Measurements from ENCODE around the gene GPR132. TPM values are rescaled to one million over a fixed set of nuclear protein-coding genes. Genes with fewer than 3 reads are reported as not detected.

The GPR132 gene
- total RNA-seq, 1 experiment from 2014 or later: not detected

GRCh38 chr14:105050551-105050897 lies 14.7 kb downstream of the GPR132 start:
- no peaks in the 10 kb centered on the region for H3K36me3 ChIP-seq (ENCODE audit: insufficient read depth, low read length)
- H4K20me1 ChIP-seq (ENCODE audit: insufficient read depth, low read depth, low read length): no peaks in the 10 kb centered on the region
- no peaks in the 10 kb centered on the region for H3K79me2 ChIP-seq (ENCODE audit: low read length)
- H3K4me3 ChIP-seq (ENCODE audit: low read length): no peak overlapping the region
- H3K9ac ChIP-seq (ENCODE audit: low read length): no peak overlapping the region
- DNase-seq: no peak
- H3K9me3 ChIP-seq (ENCODE audit: low read length): no peaks in the 10 kb centered on the region
- no peak overlapping the region for H3K27ac ChIP-seq (ENCODE audit: low read length)
- H3K27me3 ChIP-seq (ENCODE audit: low read length): no peaks in the 10 kb centered on the region
- no peaks in the 10 kb centered on the region for H3K9me2 ChIP-seq (replicated peaks; ENCODE audit: insufficient read depth, low read length)
- H3K4me1 ChIP-seq (ENCODE audit: low read length): peaks cover 3% of the 10 kb centered on the region
- no peak overlapping the region for H3K4me2 ChIP-seq (ENCODE audit: low read depth, low read length, poor library complexity, severe bottlenecking)
- no peak overlapping the region for H2AFZ ChIP-seq (ENCODE audit: low read length)

GRCh38 chr14:105049753-105050550 lies 15.3 kb downstream of the GPR132 start:
- no peak overlapping the region for H3K4me2 ChIP-seq (ENCODE audit: low read depth, low read length, poor library complexity, severe bottlenecking)
- no peak overlapping the region for H3K9ac ChIP-seq (ENCODE audit: low read length)
- DNase-seq: no peak
- no peaks in the 10 kb centered on the region for H3K36me3 ChIP-seq (ENCODE audit: insufficient read depth, low read length)
- H3K27me3 ChIP-seq (ENCODE audit: low read length): 0 out of 2 replicates have a peak, but pooled peaks cover under 1% of the 10 kb centered on the region
- H4K20me1 ChIP-seq (ENCODE audit: insufficient read depth, low read depth, low read length): no peaks in the 10 kb centered on the region
- H3K79me2 ChIP-seq (ENCODE audit: low read length): no peaks in the 10 kb centered on the region
- H3K9me2 ChIP-seq (replicated peaks; ENCODE audit: insufficient read depth, low read length): no peaks in the 10 kb centered on the region
- no peak overlapping the region for H3K27ac ChIP-seq (ENCODE audit: low read length)
- peaks cover 3% of the 10 kb centered on the region for H3K4me1 ChIP-seq (ENCODE audit: low read length)
- no peaks in the 10 kb centered on the region for H3K9me3 ChIP-seq (ENCODE audit: low read length)
- H2AFZ ChIP-seq (ENCODE audit: low read length): no peak overlapping the region
- H3K4me3 ChIP-seq (ENCODE audit: low read length): no peak overlapping the region

- Histone ChIP-seq H3K9me2 (replicated peaks; ENCODE audit: insufficient read depth, low read length) (no peaks in the 10 kb centered on the region), H2AFZ (ENCODE audit: low read length) (no peak overlapping the region), H3K9ac (ENCODE audit: low read length) (no peak overlapping the region), H3K4me1 (ENCODE audit: low read length) (peaks cover 3% of the 10 kb centered on the region), H3K4me3 (ENCODE audit: low read length) (no peak overlapping the region), H3K9me3 (ENCODE audit: low read length) (no peaks in the 10 kb centered on the region), H3K79me2 (ENCODE audit: low read length) (no peaks in the 10 kb centered on the region), H3K4me2 (ENCODE audit: low read depth, low read length, poor library complexity, severe bottlenecking) (no peak overlapping the region), H3K36me3 (ENCODE audit: insufficient read depth, low read length) (no peaks in the 10 kb centered on the region), H3K27me3 (ENCODE audit: low read length) (0 out of 2 replicates have a peak, but pooled peaks cover 3% of the 10 kb centered on the region), H4K20me1 (ENCODE audit: insufficient read depth, low read depth, low read length) (no peaks in the 10 kb centered on the region), H3K27ac (ENCODE audit: low read length) (no peak overlapping the region)
- peak; percentile 30 for DNase-seq
Observed at GRCh38 chr14:105047283-105048016, 17.8 kb downstream of the GPR132 start.

GRCh38 chr14:105046891-105047282 lies 18.3 kb downstream of the GPR132 start:
- no peaks in the 10 kb centered on the region for H4K20me1 ChIP-seq (ENCODE audit: insufficient read depth, low read depth, low read length)

GRCh38 chr14:105045710-105046326 lies 19.4 kb downstream of the GPR132 start:
- Histone ChIP-seq H3K27ac (ENCODE audit: low read length) (no peak overlapping the region), H3K9ac (ENCODE audit: low read length) (no peak overlapping the region), H3K9me2 (replicated peaks; ENCODE audit: insufficient read depth, low read length) (no peaks in the 10 kb centered on the region), H3K79me2 (ENCODE audit: low read length) (no peaks in the 10 kb centered on the region), H2AFZ (ENCODE audit: low read length) (no peak overlapping the region), H3K27me3 (ENCODE audit: low read length) (0 out of 2 replicates have a peak, but pooled peaks cover 3% of the 10 kb centered on the region), H3K36me3 (ENCODE audit: insufficient read depth, low read length) (no peaks in the 10 kb centered on the region), H3K9me3 (ENCODE audit: low read length) (no peaks in the 10 kb centered on the region), H3K4me2 (ENCODE audit: low read depth, low read length, poor library complexity, severe bottlenecking) (no peak overlapping the region), H3K4me1 (ENCODE audit: low read length) (peaks cover 3% of the 10 kb centered on the region), H3K4me3 (ENCODE audit: low read length) (no peak overlapping the region), H4K20me1 (ENCODE audit: insufficient read depth, low read depth, low read length) (no peaks in the 10 kb centered on the region)
- peak; percentile 98 for DNase-seq

More at GRCh38 chr14:105046891-105047282, 18.3 kb downstream of the GPR132 start:
- Histone ChIP-seq H3K27ac (ENCODE audit: low read length) (no peak overlapping the region), H3K36me3 (ENCODE audit: insufficient read depth, low read length) (no peaks in the 10 kb centered on the region), H3K9ac (ENCODE audit: low read length) (no peak overlapping the region), H3K4me3 (ENCODE audit: low read length) (no peak overlapping the region), H3K4me1 (ENCODE audit: low read length) (peaks cover 3% of the 10 kb centered on the region), H2AFZ (ENCODE audit: low read length) (no peak overlapping the region), H3K79me2 (ENCODE audit: low read length) (no peaks in the 10 kb centered on the region), H3K9me2 (replicated peaks; ENCODE audit: insufficient read depth, low read length) (no peaks in the 10 kb centered on the region), H3K9me3 (ENCODE audit: low read length) (no peaks in the 10 kb centered on the region), H3K4me2 (ENCODE audit: low read depth, low read length, poor library complexity, severe bottlenecking) (no peak overlapping the region), H3K27me3 (ENCODE audit: low read length) (0 out of 2 replicates have a peak, but pooled peaks cover 3% of the 10 kb centered on the region)
- DNase-seq: no peak

- H3K27me3 ChIP-seq (ENCODE audit: low read length): 0 out of 2 replicates have a peak, but pooled peaks cover 3% of the 10 kb centered on the region
- no peak overlapping the region for H3K4me3 ChIP-seq (ENCODE audit: low read length)
- H3K79me2 ChIP-seq (ENCODE audit: low read length): no peaks in the 10 kb centered on the region
- no peak overlapping the region for H3K27ac ChIP-seq (ENCODE audit: low read length)
- H3K36me3 ChIP-seq (ENCODE audit: insufficient read depth, low read length): no peaks in the 10 kb centered on the region
- H3K4me1 ChIP-seq (ENCODE audit: low read length): peaks cover 3% of the 10 kb centered on the region
- no peaks in the 10 kb centered on the region for H3K9me3 ChIP-seq (ENCODE audit: low read length)
- no peak overlapping the region for H3K4me2 ChIP-seq (ENCODE audit: low read depth, low read length, poor library complexity, severe bottlenecking)
- DNase-seq: peak; percentile 38
- no peak overlapping the region for H3K9ac ChIP-seq (ENCODE audit: low read length)
- H2AFZ ChIP-seq (ENCODE audit: low read length): no peak overlapping the region
- H4K20me1 ChIP-seq (ENCODE audit: insufficient read depth, low read depth, low read length): no peaks in the 10 kb centered on the region
- H3K9me2 ChIP-seq (replicated peaks; ENCODE audit: insufficient read depth, low read length): no peaks in the 10 kb centered on the region
Observed at GRCh38 chr14:105043641-105044040, 21.6 kb downstream of the GPR132 start.

- Histone ChIP-seq H4K20me1 (ENCODE audit: insufficient read depth, low read depth, low read length) (no peaks in the 10 kb centered on the region), H3K9me2 (replicated peaks; ENCODE audit: insufficient read depth, low read length) (no peaks in the 10 kb centered on the region), H3K27me3 (ENCODE audit: low read length) (0 out of 2 replicates have a peak, but pooled peaks cover 3% of the 10 kb centered on the region), H3K79me2 (ENCODE audit: low read length) (no peaks in the 10 kb centered on the region), H3K27ac (ENCODE audit: low read length) (no peak overlapping the region), H3K9me3 (ENCODE audit: low read length) (no peaks in the 10 kb centered on the region), H3K4me1 (ENCODE audit: low read length) (peaks cover 3% of the 10 kb centered on the region), H3K4me3 (ENCODE audit: low read length) (no peak overlapping the region), H3K9ac (ENCODE audit: low read length) (no peak overlapping the region), H3K4me2 (ENCODE audit: low read depth, low read length, poor library complexity, severe bottlenecking) (no peak overlapping the region), H3K36me3 (ENCODE audit: insufficient read depth, low read length) (no peaks in the 10 kb centered on the region), H2AFZ (ENCODE audit: low read length) (no peak overlapping the region)
- no peak for DNase-seq
Observed at GRCh38 chr14:105042813-105043212, 22.4 kb downstream of the GPR132 start.

Data from Karpas-422 (cell line).